Trophoblast cell (in vitro differentiated cells and primary cell): ENCODE measurements around the gene SFMBT1.

Source experiments
- DNase-seq, 2 donors: peaks; one replicate each; pipeline ENCODE4 v3.0.0-alpha.2; 2016
- H2AFZ ChIP-seq: 2 replicates; pipeline ENCODE4 v1.6.1; 2013; ENCODE audit warnings: low read length, moderate library complexity, mild to moderate bottlenecking; ENCODE audit not compliant: insufficient read depth, poor library complexity
- H2AK5ac ChIP-seq: 2 replicates; pipeline ENCODE4 v1.6.1; 2013; ENCODE audit warnings: mild to moderate bottlenecking, low read length
- H2BK120ac ChIP-seq: 2 replicates; pipeline ENCODE4 v1.6.1; 2013; ENCODE audit warnings: low read length, mild to moderate bottlenecking, moderate library complexity; ENCODE audit not compliant: insufficient read depth, poor library complexity
- H2BK12ac ChIP-seq: 2 replicates; pipeline ENCODE4 v1.6.1; 2013; ENCODE audit warnings: mild to moderate bottlenecking, low read length, moderate library complexity
- H2BK5ac ChIP-seq: 2 replicates; pipeline ENCODE4 v1.6.1; 2013; ENCODE audit warnings: low read length, low read depth, moderate library complexity, mild to moderate bottlenecking; ENCODE audit not compliant: poor library complexity
- H3K14ac ChIP-seq: 2 replicates; pipeline ENCODE4 v1.6.1; 2013; ENCODE audit warnings: mild to moderate bottlenecking, low read length
- H3K18ac ChIP-seq: 2 replicates; pipeline ENCODE4 v1.6.1; 2013; ENCODE audit warnings: mild to moderate bottlenecking, low read length
- H3K23ac ChIP-seq: 2 replicates; pipeline ENCODE4 v1.6.1; 2013; ENCODE audit warnings: low read length
- H3K27ac ChIP-seq: 2 replicates; pipeline ENCODE4 v1.5.1; 2013; ENCODE audit warnings: low read depth, mild to moderate bottlenecking, inconsistent platforms, low read length, moderate library complexity
- H3K27me3 ChIP-seq: 2 replicates; pipeline ENCODE4 v1.6.1; 2013; ENCODE audit warnings: inconsistent platforms, mild to moderate bottlenecking, low read length, moderate library complexity; ENCODE audit not compliant: insufficient read depth
- H3K36me3 ChIP-seq, 2 experiments: 1 replicate in 1 of 2; 2 replicates in 1 of 2; pipeline ENCODE4 v1.6.1; 2013; ENCODE audit warnings: low read length in 2 of 2, mild to moderate bottlenecking in 2 of 2, moderate library complexity in 1 of 2; ENCODE audit not compliant: insufficient read depth in 2 of 2, control insufficient read depth in 1 of 2
- H3K4ac ChIP-seq: 2 replicates; pipeline ENCODE4 v1.6.1; 2013; ENCODE audit warnings: low read depth, mild to moderate bottlenecking, low read length, moderate library complexity
- H3K4me1 ChIP-seq, 2 experiments: 1 replicate in 1 of 2; 2 replicates in 1 of 2; pipeline ENCODE4 v1.6.1; 2013; ENCODE audit warnings: low read length in 2 of 2, mild to moderate bottlenecking in 2 of 2, moderate library complexity in 1 of 2; ENCODE audit not compliant: insufficient read depth in 2 of 2, control insufficient read depth in 1 of 2
- H3K4me2 ChIP-seq: 2 replicates; pipeline ENCODE4 v1.6.1; 2013; ENCODE audit warnings: inconsistent platforms, mild to moderate bottlenecking, low read length, moderate library complexity
- H3K4me3 ChIP-seq: 2 replicates; pipeline ENCODE4 v1.5.1; 2013; ENCODE audit warnings: mild to moderate bottlenecking, low read depth, low read length, inconsistent platforms
- H3K79me1 ChIP-seq: one replicate; pipeline ENCODE4 v1.6.1; 2013; ENCODE audit warnings: low read length
- H3K79me2 ChIP-seq: 2 replicates; pipeline ENCODE4 v1.6.1; 2013; ENCODE audit warnings: low read length, mild to moderate bottlenecking; ENCODE audit not compliant: control insufficient read depth, insufficient read depth, poor library complexity
- H3K9ac ChIP-seq: 2 replicates; pipeline ENCODE4 v1.6.1; 2013; ENCODE audit warnings: mild to moderate bottlenecking, low read length
- H3K9me3 ChIP-seq: 2 replicates; pipeline ENCODE4 v1.6.1; 2013; ENCODE audit warnings: low read depth, mild to moderate bottlenecking, control low read depth, inconsistent platforms, low read length; ENCODE audit not compliant: insufficient read depth
- H4K12ac ChIP-seq: 2 replicates; pipeline ENCODE4 v1.6.1; 2013; ENCODE audit warnings: low read depth, mild to moderate bottlenecking, low read length, moderate library complexity
- H4K8ac ChIP-seq: 2 replicates; pipeline ENCODE4 v1.6.1; 2013; ENCODE audit warnings: low read depth, mild to moderate bottlenecking, low read length, moderate library complexity
- H4K91ac ChIP-seq: one replicate; pipeline ENCODE4 v1.6.1; 2013; ENCODE audit warnings: low read depth, mild to moderate bottlenecking, low read length, moderate library complexity
- WGBS: extraction: QIAGEN DNeasy Blood & Tissue Kit; methylation state at CpG from one replicate; pipeline ENCODE4 v1.1.7; 2013; ENCODE audit warnings: missing lambda C conversion rate; ENCODE audit not compliant: insufficient read length, insufficient coverage; ENCODE audit errors: extremely low coverage; 5-methylcytosine and 5-hydroxymethylcytosine counted together

SFMBT1 gene

GRCh38 chr3:52896613-52897012 is 149.3 kb downstream of the SFMBT1 start:
- H3K4me1 ChIP-seq, result peaks cover 0 to 6% of the 10 kb centered on the region in 2 experiments
- H2BK12ac ChIP-seq, result no peak overlapping the region
- no peak overlapping the region for H3K18ac ChIP-seq
- no peak overlapping the region for H2AFZ ChIP-seq
- no peak overlapping the region for H3K14ac ChIP-seq
- no CpG with 5 or more reads among the region's 9 CpGs for WGBS
- H4K8ac ChIP-seq, result peak overlapping the region; percentile 88
- peak overlapping the region; percentile 17 for H3K4ac ChIP-seq
- no peak overlapping the region for H4K12ac ChIP-seq
- no peaks in the 10 kb centered on the region for H3K36me3 ChIP-seq
- H3K4me2 ChIP-seq, result peak overlapping the region; percentile 86
- no peak overlapping the region for H2AK5ac ChIP-seq
- H3K27me3 ChIP-seq, result no peaks in the 10 kb centered on the region
- H3K27ac ChIP-seq, result no peak overlapping the region
- peak overlapping the region; percentile 45 for H3K9ac ChIP-seq
- no peaks in the 10 kb centered on the region for H3K9me3 ChIP-seq
- no peak overlapping the region for H4K91ac ChIP-seq
- H2BK120ac ChIP-seq, result no peak overlapping the region
- H3K23ac ChIP-seq, result no peak overlapping the region
- H3K79me1 ChIP-seq, result peaks cover 2% of the 10 kb centered on the region
- H3K4me3 ChIP-seq, result peak overlapping the region; percentile 91
- H2BK5ac ChIP-seq, result no peak overlapping the region
- H3K79me2 ChIP-seq, result peaks cover 4% of the 10 kb centered on the region
- peak in 1 of 2 donors; percentile 6 for DNase-seq

- WGBS, result no CpG with 5 or more reads among the region's 3 CpGs
Measured at GRCh38 chr3:52896151-52896550, 149.7 kb downstream of the SFMBT1 start.

GRCh38 chr3:52895418-52895817 is 150.5 kb downstream of the SFMBT1 start:
- Histone ChIP-seq H2BK12ac (no peak overlapping the region), H3K18ac (no peak overlapping the region), H3K23ac (no peak overlapping the region), H3K27ac (no peak overlapping the region), H3K4me1 (peaks cover 0 to 6% of the 10 kb centered on the region in 2 experiments), H4K8ac (no peak overlapping the region), H2BK5ac (no peak overlapping the region), H2AFZ (no peak overlapping the region), H3K36me3 (no peaks in the 10 kb centered on the region), H4K12ac (no peak overlapping the region), H3K9me3 (no peaks in the 10 kb centered on the region), H2AK5ac (no peak overlapping the region), H3K9ac (no peak overlapping the region), H3K14ac (no peak overlapping the region), H3K4me3 (no peak overlapping the region), H3K4me2 (no peak overlapping the region), H2BK120ac (no peak overlapping the region), H4K91ac (no peak overlapping the region), H3K27me3 (no peaks in the 10 kb centered on the region), H3K79me1 (peaks cover 2% of the 10 kb centered on the region), H3K79me2 (peaks cover 4% of the 10 kb centered on the region), H3K4ac (no peak overlapping the region)
- DNase-seq, result no peak
- WGBS, result no CpG with 5 or more reads among the region's 5 CpGs

More at GRCh38 chr3:52896151-52896550, 149.7 kb downstream of the SFMBT1 start:
- Histone ChIP-seq H3K4ac (no peak overlapping the region), H3K4me3 (no peak overlapping the region), H4K91ac (no peak overlapping the region), H3K18ac (no peak overlapping the region), H3K23ac (no peak overlapping the region), H3K79me1 (peaks cover 2% of the 10 kb centered on the region), H3K4me2 (peak overlapping the region; percentile 86), H3K9me3 (no peaks in the 10 kb centered on the region), H2BK120ac (no peak overlapping the region), H3K27me3 (no peaks in the 10 kb centered on the region), H3K27ac (no peak overlapping the region), H2AFZ (no peak overlapping the region), H3K9ac (no peak overlapping the region), H2AK5ac (no peak overlapping the region), H3K36me3 (no peaks in the 10 kb centered on the region), H2BK12ac (no peak overlapping the region), H4K8ac (no peak overlapping the region), H3K14ac (no peak overlapping the region), H4K12ac (no peak overlapping the region), H3K4me1 (peaks cover 0 to 6% of the 10 kb centered on the region in 2 experiments), H3K79me2 (peaks cover 4% of the 10 kb centered on the region), H2BK5ac (no peak overlapping the region)
- DNase-seq, result no peak

- no peak overlapping the region for H4K8ac ChIP-seq
- peaks cover 4% of the 10 kb centered on the region for H3K79me2 ChIP-seq
- H3K79me1 ChIP-seq, result peaks cover 2% of the 10 kb centered on the region
- H3K9ac ChIP-seq, result no peak overlapping the region
- H2AK5ac ChIP-seq, result no peak overlapping the region
- no peak overlapping the region for H3K27ac ChIP-seq
- no peak overlapping the region for H2AFZ ChIP-seq
- H3K27me3 ChIP-seq, result no peaks in the 10 kb centered on the region
- H3K4me1 ChIP-seq, result peaks cover 0 to 6% of the 10 kb centered on the region in 2 experiments
- no peak overlapping the region for H3K4me3 ChIP-seq
- H3K9me3 ChIP-seq, result no peaks in the 10 kb centered on the region
- no peak overlapping the region for H4K91ac ChIP-seq
- H2BK5ac ChIP-seq, result no peak overlapping the region
- DNase-seq, result no peak
- no peak overlapping the region for H3K4ac ChIP-seq
- WGBS, result no CpG with 5 or more reads among the region's 10 CpGs
- H2BK12ac ChIP-seq, result no peak overlapping the region
- H2BK120ac ChIP-seq, result no peak overlapping the region
- H3K4me2 ChIP-seq, result no peak overlapping the region
- no peak overlapping the region for H3K18ac ChIP-seq
- no peaks in the 10 kb centered on the region for H3K36me3 ChIP-seq
- no peak overlapping the region for H3K23ac ChIP-seq
- no peak overlapping the region for H4K12ac ChIP-seq
- H3K14ac ChIP-seq, result no peak overlapping the region
Measured at GRCh38 chr3:52894756-52895155, 151.1 kb downstream of the SFMBT1 start.
